Middle frontal gyrus (tissue), 1 donor: Measurements from ENCODE around the gene C5AR2.
A peak's percentile ranks its signal among the peaks of the same experiment; 100 is the strongest.
"Not testable (repeated sequence)": the region's sequence is repeated elsewhere in the genome, so short reads cannot be mapped to it uniquely, and the experiment has no call there.

Experiments used
- DNase-seq: peaks from one replicate; pipeline ENCODE4 v3.0.0-alpha.2; 2015; ENCODE audit warnings: low spot score; ENCODE audit errors: extremely low spot score

The C5AR2 gene

GRCh38 chr19:47331931-47332547 lies at the start of gene C5AR2:
TSS of gene C5AR2 (plus strand) at chr19:47332175. CDS start at chr19:47340800, 8,625 bp downstream.
- DNase-seq = no peak

DNA sequence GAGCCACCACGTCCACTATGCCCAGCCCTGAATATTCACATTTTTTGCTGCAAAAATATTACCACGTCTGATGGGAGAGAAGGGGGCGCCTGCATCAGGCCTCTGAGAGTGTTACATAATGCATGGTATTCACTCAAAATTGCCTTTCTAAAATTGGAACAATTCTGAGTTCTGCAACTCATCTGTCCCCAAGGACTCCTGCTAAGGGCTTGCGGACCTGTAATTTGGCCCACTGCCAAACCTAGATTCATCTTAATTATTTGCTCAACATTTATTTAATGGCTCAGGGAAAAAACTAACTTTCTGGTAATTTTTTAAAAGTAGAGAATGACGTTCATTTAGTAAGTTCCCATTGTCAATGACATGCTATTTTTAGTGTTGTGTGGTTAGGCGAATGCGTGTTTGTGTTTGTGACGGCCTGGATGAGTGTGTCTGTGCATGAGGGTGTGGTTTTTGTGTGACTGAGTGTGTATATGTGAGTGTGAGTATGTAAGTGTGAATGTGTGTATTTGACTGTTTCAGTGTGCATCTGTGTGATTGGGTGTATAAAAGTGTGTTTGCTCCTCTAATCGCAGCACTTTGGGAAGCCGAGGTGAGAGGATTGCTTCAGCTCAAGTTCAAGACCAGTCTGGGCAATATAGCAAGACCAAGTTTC lies 48.4 kb upstream of the C5AR2 start:
- DNase-seq = no peak

- DNase-seq = no peak
Measured at GRCh38 chr19:47284324-47284899, 47.6 kb upstream of the C5AR2 start.

DNA sequence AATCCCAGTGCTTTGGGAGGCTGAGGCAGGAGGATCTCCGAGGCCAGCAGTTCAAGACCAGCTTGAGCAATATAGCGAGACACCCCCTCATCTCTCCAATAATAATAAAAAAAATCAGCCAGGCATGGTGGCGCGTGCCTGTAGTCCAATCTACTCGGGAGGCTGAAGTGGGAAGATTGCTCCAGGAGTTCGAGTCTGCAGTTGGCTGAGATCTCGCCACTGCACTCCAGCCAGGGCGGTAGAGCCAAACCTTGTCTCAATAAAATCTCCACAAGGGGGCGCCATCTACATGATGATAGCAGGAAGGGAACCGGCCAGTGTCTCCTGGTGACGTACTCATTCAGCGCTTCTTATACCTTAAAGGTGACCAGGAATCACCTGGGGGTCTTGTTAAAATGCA lies 35.9 kb upstream of the C5AR2 start:
- peak; percentile 69 for DNase-seq

- DNase-seq = not testable (repeated sequence)
Measured at GRCh38 chr19:47300867-47301266, 31.1 kb upstream of the C5AR2 start.

DNA sequence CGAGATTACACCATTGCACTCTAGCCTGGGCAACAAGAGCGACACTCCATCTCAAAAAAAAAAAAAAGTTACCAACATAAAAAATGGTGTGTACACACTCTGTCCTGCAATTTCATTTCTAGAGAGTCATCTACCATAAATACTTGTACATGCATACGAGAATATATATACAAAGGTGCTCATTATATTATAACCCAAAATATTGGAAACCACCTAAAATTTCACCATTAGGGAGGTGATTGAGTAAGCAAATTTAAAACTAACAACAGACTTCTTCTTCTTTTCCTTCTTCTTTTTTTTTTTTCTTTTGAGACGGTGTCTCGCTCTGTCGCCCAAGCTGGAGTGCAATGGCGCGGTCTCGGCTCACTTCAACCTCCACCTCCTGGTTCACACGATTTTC lies 29.7 kb upstream of the C5AR2 start:
- no peak for DNase-seq

- no peak for DNase-seq
Measured at GRCh38 chr19:47303966-47304365, 28.0 kb upstream of the C5AR2 start.

- no peak for DNase-seq
Measured at GRCh38 chr19:47305309-47305751, 26.6 kb upstream of the C5AR2 start.

- DNase-seq = no peak
Measured at GRCh38 chr19:47306303-47306702, 25.7 kb upstream of the C5AR2 start.

GRCh38 chr19:47309038-47309437 lies 22.9 kb upstream of the C5AR2 start:
- no peak for DNase-seq

DNA sequence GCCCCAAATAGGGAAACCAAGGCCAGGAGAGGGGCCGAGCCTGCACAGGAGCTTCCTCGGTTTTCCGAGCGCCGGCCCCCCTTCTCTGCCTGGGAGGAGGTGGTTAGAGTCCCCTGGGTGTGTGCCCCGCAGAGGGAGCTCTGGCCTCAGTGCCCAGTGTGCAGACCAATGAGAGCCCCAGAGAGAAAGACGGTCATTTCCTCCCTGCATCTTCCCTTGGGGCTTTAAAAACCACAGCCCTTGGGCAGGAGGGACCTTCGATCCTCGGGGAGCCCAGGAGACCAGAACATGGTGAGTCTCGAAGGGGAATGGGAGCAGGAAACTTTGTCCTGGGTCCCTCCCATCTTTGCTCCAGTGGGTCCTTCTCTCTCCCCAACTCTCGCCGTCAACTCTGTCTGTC lies 22.4 kb upstream of the C5AR2 start, which contains the start of gene C5AR1:
TSS of gene C5AR1 (plus strand) at position 254 of the 400 bp plus-strand sequence. CDS start at position 289, 35 bp downstream.
- no peak for DNase-seq

- DNase-seq = no peak
Measured at GRCh38 chr19:47310323-47310722, 21.7 kb upstream of the C5AR2 start.

- DNase-seq = no peak
Measured at GRCh38 chr19:47310819-47311218, 21.2 kb upstream of the C5AR2 start.

- DNase-seq = no peak
Measured at GRCh38 chr19:47312366-47313006, 19.5 kb upstream of the C5AR2 start.

DNA sequence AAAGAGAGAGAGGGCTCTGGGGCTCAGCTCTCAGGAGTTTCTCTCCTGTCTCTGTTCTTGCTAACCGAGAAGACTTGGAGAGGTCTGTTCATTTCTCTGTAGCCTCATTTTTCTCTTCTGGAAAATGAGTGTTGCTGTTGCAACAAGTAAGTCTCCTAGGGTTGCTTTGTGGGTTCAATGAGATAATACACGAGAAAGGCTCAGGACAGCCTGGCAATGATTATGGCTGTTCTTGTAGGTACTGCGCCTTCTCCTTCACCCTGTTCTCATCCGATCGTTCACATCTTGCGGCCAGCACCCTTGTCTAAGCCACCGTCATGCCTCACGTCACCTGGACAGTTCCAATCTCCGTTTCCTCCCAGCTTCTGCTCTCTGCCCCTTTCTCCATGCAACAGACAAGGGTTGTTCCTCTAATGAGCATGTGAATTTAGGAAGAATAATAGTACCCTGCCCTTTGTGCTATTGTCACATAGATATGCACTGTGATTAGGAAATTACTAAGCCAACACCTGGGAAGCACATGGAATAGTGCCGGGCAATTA lies 18.1 kb upstream of the C5AR2 start:
- DNase-seq = no peak

GRCh38 chr19:47315125-47315821 lies 16.7 kb upstream of the C5AR2 start:
- no peak for DNase-seq

GRCh38 chr19:47316513-47316912 lies 15.5 kb upstream of the C5AR2 start:
- DNase-seq = no peak

- no peak for DNase-seq
Measured at GRCh38 chr19:47319923-47320871, 11.8 kb upstream of the C5AR2 start.

GRCh38 chr19:47321630-47322029 lies 10.3 kb upstream of the C5AR2 start:
- no peak for DNase-seq

- DNase-seq = no peak
Measured at GRCh38 chr19:47322058-47322457, 9.9 kb upstream of the C5AR2 start.
